Activated CD4-positive, alpha-beta T cell treated with anti-CD3 and anti-CD28 coated beads, Interleukin-2, amount 10 ng/mL, durations not matched to agents 24 days and 14 days (primary cell): Measurements from ENCODE around the gene MSRB1. TPM values are rescaled to one million over a fixed set of nuclear protein-coding genes. Genes with fewer than 3 reads are reported as not detected.
"Not testable (repeated sequence)": the region's sequence is repeated elsewhere in the genome, so short reads cannot be mapped to it uniquely, and the experiment has no call there.

Experiments used
- DNase-seq: peaks from one replicate; pipeline ENCODE4 v3.0.0; 2022
- H3K27ac Mint-ChIP-seq: one replicate; pipeline ENCODE4 v1.8.0; 2022; ENCODE audit warnings: mild to moderate bottlenecking, mixed read lengths
- H3K27me3 Mint-ChIP-seq: one replicate; pipeline ENCODE4 v1.8.0; 2022; ENCODE audit warnings: mixed read lengths
- H3K36me3 Mint-ChIP-seq: one replicate; pipeline ENCODE4 v1.8.0; 2022; ENCODE audit warnings: low read depth, mild to moderate bottlenecking, mixed read lengths
- H3K4me1 Mint-ChIP-seq: one replicate; pipeline ENCODE4 v1.8.0; 2021; ENCODE audit warnings: mixed read lengths
- H3K4me3 Mint-ChIP-seq: one replicate; pipeline ENCODE4 v1.8.0; 2022; ENCODE audit warnings: mild to moderate bottlenecking, moderate library complexity, mixed read lengths
- H3K9me3 Mint-ChIP-seq: one replicate; pipeline ENCODE4 v1.8.0; 2021; ENCODE audit warnings: mixed read lengths
- intact Hi-C: fragments of 100-400 bp; cut with micrococcal nuclease; formaldehyde crosslinking; loops from one replicate; pipeline ENCODE4 v1.15.1; 2023
- total RNA-seq: library from RNA; stranded (reverse); gene quantifications from 2 replicates; pipeline ENCODE4 v1.2.3, GENCODE V29; 2022

MSRB1 gene
- total RNA-seq, 1 donor from 2014 or later: 22.8 TPM

GRCh38 chr16:1930338-1930720, 12.7 kb downstream of the MSRB1 start:
- no peak overlapping the region for H3K27ac Mint-ChIP-seq
- H3K4me1 Mint-ChIP-seq: peaks cover 2% of the 10 kb centered on the region
- DNase-seq: no peak
- intact Hi-C loops: loop anchor here (2.0 kb wide), 1 partner anchor 66 kb away; no protein-coding TSS in a partner anchor
- no peak overlapping the region for H3K4me3 Mint-ChIP-seq
- no peaks in the 10 kb centered on the region for H3K27me3 Mint-ChIP-seq
- H3K36me3 Mint-ChIP-seq: no peaks in the 10 kb centered on the region
- no peaks in the 10 kb centered on the region for H3K9me3 Mint-ChIP-seq

GRCh38 chr16:1929578-1930337, 13.2 kb downstream of the MSRB1 start:
- peak overlapping the region; percentile 67 for H3K4me3 Mint-ChIP-seq
- H3K4me1 Mint-ChIP-seq: peaks cover 2% of the 10 kb centered on the region
- no peaks in the 10 kb centered on the region for H3K36me3 Mint-ChIP-seq
- H3K27me3 Mint-ChIP-seq: peaks cover 1% of the 10 kb centered on the region
- DNase-seq: peak; percentile 99
- intact Hi-C loops: loop anchor here (1.0 to 5.0 kb wide), 3 partner anchors 14 to 117 kb away; partner anchors contain the start of gene MSRB1
- no peaks in the 10 kb centered on the region for H3K9me3 Mint-ChIP-seq
- H3K27ac Mint-ChIP-seq: no peak overlapping the region

DNA sequence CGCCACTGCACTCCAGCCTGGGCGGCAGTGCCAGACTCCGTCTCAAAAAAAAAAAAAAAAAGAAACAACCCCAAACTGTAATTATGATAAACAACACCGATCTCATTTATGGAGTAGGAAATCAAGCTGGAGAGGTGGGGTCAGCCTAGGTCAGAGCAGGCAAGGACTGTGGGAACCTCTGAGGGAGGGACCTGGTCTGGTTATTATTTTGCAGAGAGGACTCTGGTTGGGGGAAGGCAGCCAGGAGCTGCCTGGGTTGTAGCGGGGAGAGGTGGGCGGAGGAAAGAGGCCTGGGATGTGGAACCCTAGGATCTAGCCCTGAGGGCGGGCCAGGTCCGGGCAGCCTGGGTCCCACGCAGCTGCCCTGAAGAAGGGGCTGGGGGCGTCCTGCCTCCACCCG, 13.9 kb downstream of the MSRB1 start:
- Mint-ChIP-seq H3K4me1 (peaks cover 2% of the 10 kb centered on the region), H3K36me3 (no peaks in the 10 kb centered on the region), H3K27ac (peak overlapping the region; percentile 73), H3K27me3 (peaks cover 7% of the 10 kb centered on the region), H3K9me3 (no peaks in the 10 kb centered on the region), H3K4me3 (peak overlapping the region; percentile 73)
- intact Hi-C loops: loop anchor here (1.0 to 5.0 kb wide), 2 partner anchors 14 to 117 kb away; partner anchors contain the start of gene MSRB1
- peak; percentile 65 for DNase-seq

DNA sequence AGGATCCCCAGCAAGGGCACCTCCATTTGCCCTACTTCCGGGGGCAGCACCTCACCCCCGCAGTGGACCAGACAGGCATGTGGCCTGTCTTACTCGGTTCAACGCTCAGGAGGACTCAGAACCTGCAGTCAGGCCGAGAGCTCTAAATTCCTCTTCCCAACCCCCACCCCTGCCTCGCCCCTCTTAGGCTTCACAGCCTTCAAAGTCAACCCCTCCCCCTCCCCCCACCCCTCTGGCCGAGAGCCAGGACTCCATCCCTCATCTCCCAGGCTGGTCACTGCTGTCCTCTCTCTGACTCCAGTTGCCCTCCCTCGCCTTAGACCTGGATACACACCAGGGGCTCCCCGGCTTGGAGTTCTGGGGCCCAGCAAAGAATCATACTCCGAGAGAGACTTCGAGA, 16.7 kb downstream of the MSRB1 start:
- peaks cover 28% of the 10 kb centered on the region for H3K27me3 Mint-ChIP-seq
- no peak overlapping the region for H3K4me3 Mint-ChIP-seq
- no peak overlapping the region for H3K27ac Mint-ChIP-seq
- H3K9me3 Mint-ChIP-seq: no peaks in the 10 kb centered on the region
- intact Hi-C loops: loop anchor here (5.0 kb wide), 1 partner anchor 114 kb away; no protein-coding TSS in a partner anchor
- no peaks in the 10 kb centered on the region for H3K36me3 Mint-ChIP-seq
- no peak for DNase-seq
- peaks cover 2% of the 10 kb centered on the region for H3K4me1 Mint-ChIP-seq

GRCh38 chr16:1924095-1924494, 18.9 kb downstream of the MSRB1 start:
- DNase-seq: no peak
- Mint-ChIP-seq H3K9me3 (no peaks in the 10 kb centered on the region), H3K4me1 (peaks cover 8% of the 10 kb centered on the region), H3K4me3 (no peak overlapping the region), H3K27me3 (peaks cover 42% of the 10 kb centered on the region), H3K36me3 (no peaks in the 10 kb centered on the region), H3K27ac (no peak overlapping the region)
- intact Hi-C loops: no loop called here

DNA sequence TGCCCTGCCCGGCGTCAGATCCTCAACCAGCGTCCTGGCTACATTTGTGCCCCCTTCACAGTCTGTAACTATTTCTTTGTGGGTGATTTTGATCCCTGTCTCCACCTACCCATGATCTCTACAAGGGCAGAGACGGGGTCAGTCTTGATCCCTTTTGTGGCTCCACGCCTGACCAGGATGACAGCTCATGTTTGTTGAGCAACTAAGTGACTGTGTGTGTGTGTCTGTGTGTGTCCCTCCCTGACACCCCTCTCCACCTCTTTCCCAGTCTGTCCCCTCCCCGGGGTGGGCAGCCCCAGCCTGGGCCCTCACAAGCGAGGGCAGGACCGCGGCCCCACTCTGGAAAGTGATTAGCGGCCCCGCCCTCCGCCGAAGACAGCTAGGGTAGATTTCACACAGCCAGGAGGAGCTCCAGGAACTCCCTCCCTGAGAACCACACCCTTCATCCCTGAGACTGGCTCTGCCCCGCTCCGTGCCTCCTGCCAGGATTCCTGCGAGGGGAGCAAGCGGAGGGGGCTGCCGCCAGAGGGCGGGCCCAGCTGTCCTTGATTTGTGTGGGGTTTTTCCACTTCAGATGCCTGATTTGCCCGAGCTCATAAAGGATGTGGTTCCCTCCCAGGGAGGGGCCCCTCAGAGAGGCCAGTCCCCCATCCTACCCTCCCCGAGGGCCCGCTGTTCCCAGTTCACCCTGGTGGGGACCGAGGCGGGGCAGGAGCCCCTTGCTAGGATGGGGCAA, 19.5 kb downstream of the MSRB1 start:
- Mint-ChIP-seq H3K27me3 (peaks cover 47% of the 10 kb centered on the region), H3K9me3 (no peaks in the 10 kb centered on the region), H3K27ac (no peak overlapping the region), H3K36me3 (no peaks in the 10 kb centered on the region), H3K4me1 (peaks cover 7% of the 10 kb centered on the region), H3K4me3 (no peak overlapping the region)
- intact Hi-C loops: no loop called here
- no peak for DNase-seq

- intact Hi-C loops: no loop called here
- Mint-ChIP-seq H3K9me3 (no peaks in the 10 kb centered on the region), H3K4me1 (peaks cover 7% of the 10 kb centered on the region), H3K36me3 (no peaks in the 10 kb centered on the region), H3K27ac (no peak overlapping the region), H3K27me3 (peaks cover 47% of the 10 kb centered on the region), H3K4me3 (no peak overlapping the region)
- no peak for DNase-seq
These were observed 20.6 kb downstream of the MSRB1 start for GRCh38 chr16:1922357-1922756.

GRCh38 chr16:1920727-1921171, 22.2 kb downstream of the MSRB1 start:
- H3K36me3 Mint-ChIP-seq: no peaks in the 10 kb centered on the region
- H3K4me3 Mint-ChIP-seq: no peak overlapping the region
- H3K4me1 Mint-ChIP-seq: peaks cover 7% of the 10 kb centered on the region
- peak; percentile 67 for DNase-seq
- no peaks in the 10 kb centered on the region for H3K9me3 Mint-ChIP-seq
- peaks cover 61% of the 10 kb centered on the region for H3K27me3 Mint-ChIP-seq
- no peak overlapping the region for H3K27ac Mint-ChIP-seq
- intact Hi-C loops: no loop called here

DNA sequence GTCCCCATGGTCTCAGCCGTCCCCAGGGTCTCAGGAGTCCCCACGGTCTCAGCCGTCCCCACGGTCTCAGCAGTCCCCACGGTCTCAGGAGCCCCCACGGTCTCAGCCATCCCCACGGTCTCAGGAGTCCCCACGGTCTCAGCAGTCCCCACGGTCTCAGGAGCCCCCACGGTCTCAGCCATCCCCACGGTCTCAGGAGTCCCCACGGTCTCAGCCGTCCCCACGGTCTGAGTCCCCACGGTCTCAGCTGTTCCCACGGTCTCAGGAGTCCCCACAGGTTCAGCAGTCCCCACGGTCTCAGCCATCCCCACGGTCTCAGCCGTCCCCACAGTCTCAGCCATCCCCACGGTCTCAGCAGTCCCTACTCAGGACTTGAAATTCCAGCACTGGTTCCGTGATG, 22.9 kb downstream of the MSRB1 start:
- H3K27ac Mint-ChIP-seq, H3K4me1 Mint-ChIP-seq, intact Hi-C loops, DNase-seq, H3K36me3 Mint-ChIP-seq, H3K4me3 Mint-ChIP-seq, H3K9me3 Mint-ChIP-seq: not testable (repeated sequence)
- H3K27me3 Mint-ChIP-seq: peaks cover 66% of the 10 kb centered on the region

DNA sequence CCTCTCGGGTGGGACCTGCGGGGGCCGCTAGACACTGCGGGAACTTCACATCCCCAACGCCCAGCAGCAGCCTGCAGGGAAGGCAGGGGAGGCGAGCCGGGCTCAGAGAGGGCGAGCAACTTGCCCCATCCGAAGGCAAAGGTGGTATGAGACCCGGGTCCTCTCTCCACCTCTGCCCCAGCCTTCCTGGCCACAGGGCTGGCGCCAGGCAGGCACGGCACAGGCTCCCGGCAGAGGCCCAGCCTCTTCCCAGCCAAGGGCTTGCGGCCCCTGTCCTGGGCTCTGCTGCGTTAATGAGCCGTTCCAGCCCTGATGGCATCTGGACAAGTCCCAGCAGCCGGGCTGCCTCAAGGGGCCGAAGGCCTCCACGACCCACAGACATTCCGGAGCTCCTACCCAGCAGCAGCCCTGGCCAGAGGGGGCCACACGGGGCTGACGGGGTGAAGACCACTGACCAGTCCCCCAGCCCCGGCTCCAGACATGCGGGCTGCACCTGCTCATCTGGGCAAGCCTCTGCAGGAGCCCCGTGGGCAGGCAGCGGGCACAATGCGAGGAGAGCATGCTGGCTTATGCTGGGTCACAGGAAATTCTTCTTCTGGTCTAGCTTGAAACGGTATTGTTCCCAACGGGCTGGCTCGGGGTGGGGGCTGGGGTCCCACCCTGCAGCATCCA, 23.5 kb downstream of the MSRB1 start:
- Mint-ChIP-seq H3K9me3 (no peaks in the 10 kb centered on the region), H3K36me3 (no peaks in the 10 kb centered on the region), H3K4me3 (no peak overlapping the region), H3K27ac (no peak overlapping the region), H3K27me3 (peaks cover 65% of the 10 kb centered on the region), H3K4me1 (peaks cover 7% of the 10 kb centered on the region)
- intact Hi-C loops: no loop called here
- DNase-seq: no peak

DNA sequence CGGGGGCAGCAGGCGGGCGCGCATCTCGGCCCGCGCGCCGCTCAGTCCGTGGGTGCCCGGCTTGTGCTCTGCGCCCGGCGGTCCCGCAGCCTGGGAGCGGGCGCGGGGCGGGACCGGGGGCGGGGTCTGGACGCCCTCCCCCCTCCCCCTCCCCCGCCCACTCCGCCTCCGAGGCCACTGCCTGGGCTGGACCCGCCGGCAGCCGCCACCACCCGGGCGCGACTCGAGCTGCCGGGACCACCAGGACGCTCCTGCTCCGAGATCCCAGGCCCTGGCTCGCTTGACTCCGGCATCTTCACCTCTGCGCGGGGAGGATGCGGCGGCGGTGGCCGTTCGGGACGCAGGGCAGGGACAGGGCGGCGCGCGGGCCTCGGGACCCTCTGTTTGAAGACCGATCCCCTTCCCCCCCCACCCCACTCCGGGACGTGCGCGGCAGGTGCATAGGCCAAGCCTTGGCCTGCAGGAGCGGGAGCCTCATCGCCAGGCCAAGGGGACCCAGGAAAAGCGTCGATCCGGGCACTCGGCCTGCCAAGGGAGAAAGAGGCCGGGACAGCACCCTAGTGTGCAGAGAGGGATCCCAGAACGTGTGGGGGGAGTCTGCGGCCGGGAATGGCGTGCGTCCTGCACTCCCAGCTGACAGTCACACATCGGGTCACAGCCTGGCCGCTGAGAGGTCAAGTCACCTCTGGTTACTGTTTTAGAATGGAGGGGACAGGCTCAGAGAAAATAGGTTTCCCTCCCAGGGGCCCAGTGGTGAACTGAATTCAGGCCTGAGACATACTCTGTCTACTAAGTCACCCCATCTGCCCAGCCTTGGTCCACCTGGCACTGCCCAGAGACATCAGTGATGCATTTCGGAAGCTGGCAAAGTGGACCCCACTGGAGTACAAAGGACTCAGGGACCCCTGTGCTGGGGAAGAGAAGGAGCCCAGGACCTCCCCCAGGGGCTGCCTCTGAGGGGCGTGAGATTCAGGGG, 24.4 kb downstream of the MSRB1 start, which contains the start of gene HS3ST6:
TSS of gene HS3ST6 (minus strand) at position 65 of the 976 bp plus-strand sequence. CDS start 92 bp downstream, outside the sequence.
- intact Hi-C loops: no loop called here

DNA sequence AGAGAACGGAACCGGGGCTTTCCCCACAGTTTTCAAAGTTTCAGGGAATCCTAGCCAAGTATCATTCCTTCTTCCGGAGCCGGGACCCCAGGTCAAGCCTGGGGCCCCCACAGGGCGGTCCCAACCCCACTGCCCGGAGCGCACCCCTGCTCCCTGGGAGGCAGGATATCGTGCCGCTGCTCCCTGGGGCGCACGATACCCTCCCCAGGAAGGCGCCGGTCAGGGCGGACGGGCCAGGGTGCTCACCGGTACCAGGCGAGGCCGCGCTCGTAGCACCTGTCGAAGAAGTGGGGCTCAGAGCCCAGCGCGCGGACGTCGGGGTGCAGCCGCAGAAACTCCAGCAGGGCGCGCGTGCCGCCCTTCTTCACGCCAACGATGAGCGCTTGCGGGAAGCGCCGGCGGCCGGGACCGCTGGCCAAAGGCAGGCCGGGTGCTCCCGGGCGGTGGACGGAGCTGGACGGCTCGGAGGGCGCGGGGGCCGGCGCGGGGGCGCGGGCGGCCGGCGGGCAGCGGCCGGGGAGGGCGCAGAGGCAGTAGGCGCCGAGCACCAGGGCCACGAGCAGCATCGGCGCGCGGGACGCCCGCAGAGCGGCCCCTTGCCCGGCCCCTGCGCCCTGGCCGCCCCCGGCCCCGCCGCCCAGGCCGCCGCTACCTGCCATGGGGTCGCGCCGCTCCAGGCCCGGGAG, 25.2 kb downstream of the MSRB1 start:
- H3K27me3 Mint-ChIP-seq: peaks cover 50% of the 10 kb centered on the region
- no peak for DNase-seq
- no peaks in the 10 kb centered on the region for H3K9me3 Mint-ChIP-seq
- H3K4me1 Mint-ChIP-seq: peaks cover 7% of the 10 kb centered on the region
- intact Hi-C loops: no loop called here
- H3K4me3 Mint-ChIP-seq: no peak overlapping the region
- no peaks in the 10 kb centered on the region for H3K36me3 Mint-ChIP-seq
- no peak overlapping the region for H3K27ac Mint-ChIP-seq

More for the DNA sequence above, 24.4 kb downstream of the MSRB1 start, which contains the start of gene HS3ST6:
- Mint-ChIP-seq H3K27ac (no peak within 1 kb of the TSS), H3K9me3 (no peaks in the 10 kb centered on the region), H3K4me3 (no peak within 1 kb of the TSS), H3K4me1 (peaks cover 7% of the 10 kb centered on the region), H3K27me3 (peaks cover 58% of the 10 kb centered on the region), H3K36me3 (no peaks in the 10 kb centered on the region)
- DNase-seq: no peak
